Liver (tissue), 9 donors: Measurements from ENCODE around the gene TOPBP1. TPM values are rescaled to one million over a fixed set of nuclear protein-coding genes. Genes with fewer than 3 reads are reported as not detected.
"Not testable (repeated sequence)": the region's sequence is repeated elsewhere in the genome, so short reads cannot be mapped to it uniquely, and the experiment has no call there.

ENCODE experiments used
- DNase-seq: peaks from one replicate; pipeline ENCODE4 v3.0.0-alpha.2; 2017; ENCODE audit warnings: low spot score
- H3K27ac ChIP-seq, 2 donors: one replicate each; pipeline ENCODE4 v1.7.0; 2013; ENCODE audit warnings: inconsistent platforms in 2 of 2, low read length in 2 of 2, control low read depth in 1 of 2, low read depth in 1 of 2, mild to moderate bottlenecking in 1 of 2
- H3K27me3 ChIP-seq, 4 donors: one replicate each; pipeline versions ENCODE4 v1.6.1 to v1.7.0; 2013; ENCODE audit warnings: low read length in 3 of 4, inconsistent platforms in 1 of 4, mild to moderate bottlenecking in 1 of 4, moderate library complexity in 1 of 4; ENCODE audit not compliant: control insufficient read depth in 4 of 4, insufficient read depth in 4 of 4
- H3K36me3 ChIP-seq, 4 donors: one replicate each; pipeline versions ENCODE4 v1.6.1 to v1.7.0; 2013; ENCODE audit warnings: low read length in 3 of 4, mild to moderate bottlenecking in 3 of 4, low read depth in 1 of 4, moderate library complexity in 1 of 4; ENCODE audit not compliant: control insufficient read depth in 4 of 4, insufficient read depth in 3 of 4
- H3K4me1 ChIP-seq, 4 donors: one replicate each; pipeline versions ENCODE4 v1.6.1 to v1.7.0; 2013; ENCODE audit warnings: low read length in 3 of 4, mild to moderate bottlenecking in 3 of 4, moderate library complexity in 1 of 4; ENCODE audit not compliant: control insufficient read depth in 4 of 4, insufficient read depth in 4 of 4
- H3K4me3 ChIP-seq, 3 donors: one replicate each; pipeline versions ENCODE4 v1.6.1 to v1.7.0; 2013; ENCODE audit warnings: low read length in 3 of 3, control low read depth in 1 of 3, low read depth in 1 of 3, mild to moderate bottlenecking in 1 of 3
- H3K9ac ChIP-seq, 2 donors: one replicate each; pipeline ENCODE4 v1.7.0; 2013; ENCODE audit warnings: low read length in 2 of 2, mild to moderate bottlenecking in 2 of 2, moderate library complexity in 2 of 2, control low read depth in 1 of 2, low read depth in 1 of 2
- H3K9me3 ChIP-seq, 4 donors: one replicate each; pipeline versions ENCODE4 v1.6.1 to v1.7.0; 2013; ENCODE audit warnings: low read length in 3 of 4; ENCODE audit not compliant: control insufficient read depth in 4 of 4
- EGR1 ChIP-seq, 2 donors: IDR thresholded peaks; 2 replicates each; pipeline ENCODE4 v1.6.1; 2016 to 2018; ENCODE audit warnings: antibody characterized with exemption in 2 of 2, low read depth in 2 of 2
- FOXA1 ChIP-seq: IDR thresholded peaks from 2 replicates; pipeline ENCODE4 v1.6.1; 2016; ENCODE audit warnings: antibody characterized with exemption
- FOXA2 ChIP-seq: IDR thresholded peaks from 2 replicates; pipeline ENCODE4 v1.6.1; 2016; ENCODE audit warnings: antibody characterized with exemption
- GABPA ChIP-seq, 2 donors: IDR thresholded peaks in 1 of 2; conservative IDR thresholded peaks in 1 of 2; 2 replicates each; pipeline ENCODE4 v1.6.1; 2016; ENCODE audit warnings: antibody characterized with exemption in 2 of 2, mild to moderate bottlenecking in 1 of 2, moderate library complexity in 1 of 2
- HNF4A ChIP-seq, 2 donors: conservative IDR thresholded peaks; 2 replicates each; pipeline ENCODE4 v1.6.1; 2016; ENCODE audit warnings: antibody characterized with exemption in 2 of 2, mild to moderate bottlenecking in 2 of 2
- HNF4G ChIP-seq: IDR thresholded peaks from 2 replicates; pipeline ENCODE4 v1.6.1; 2016; ENCODE audit warnings: antibody characterized with exemption
- JUND ChIP-seq, 2 donors: IDR thresholded peaks; 2 replicates each; pipeline ENCODE4 v1.6.1; 2016; ENCODE audit warnings: antibody characterized with exemption in 2 of 2
- MAX ChIP-seq: IDR thresholded peaks from 2 replicates; pipeline ENCODE4 v1.6.1; 2016; ENCODE audit warnings: antibody characterized with exemption
- NR2F2 ChIP-seq: IDR thresholded peaks from 2 replicates; pipeline ENCODE4 v1.6.1; 2016; ENCODE audit warnings: antibody characterized with exemption
- RAD21 ChIP-seq, 2 donors: IDR thresholded peaks; 2 replicates each; pipeline ENCODE4 v1.6.1; 2016; ENCODE audit warnings: antibody characterized with exemption in 2 of 2, mild to moderate bottlenecking in 2 of 2
- RXRA ChIP-seq, 2 donors: IDR thresholded peaks; 2 replicates each; pipeline ENCODE4 v1.6.1; 2017 to 2018; ENCODE audit warnings: antibody characterized with exemption in 2 of 2, mild to moderate bottlenecking in 1 of 2
- SP1 ChIP-seq: IDR thresholded peaks from 2 replicates; pipeline ENCODE4 v1.6.1; 2018; ENCODE audit warnings: antibody characterized with exemption, mild to moderate bottlenecking
- TAF1 ChIP-seq: conservative IDR thresholded peaks from 2 replicates; pipeline ENCODE4 v1.6.1; 2016; ENCODE audit warnings: antibody characterized with exemption, mild to moderate bottlenecking
- YY1 ChIP-seq: IDR thresholded peaks from 2 replicates; pipeline ENCODE4 v1.6.1; 2016; ENCODE audit warnings: antibody characterized with exemption, mild to moderate bottlenecking
- WGBS: extraction: QIAGEN DNeasy Blood & Tissue Kit; methylation state at CpG from one replicate; pipeline ENCODE4 v1.1.7; 2013; 5-methylcytosine and 5-hydroxymethylcytosine counted together
- polyA plus RNA-seq, 2 donors: library from polyadenylated mRNA; stranded (reverse) in 1 of 2; unstranded in 1 of 2; fragments of 200-250 nt in 1 of 2; fragments of >200 nt in 1 of 2; fragmentation: Nextera tagmentation in 1 of 2; extraction: Ambion mirVana in 1 of 2; gene quantifications; one replicate each; pipeline versions ENCODE4 v1.2.1 to v1.2.3, GENCODE V29; 2013 to 2015
- total RNA-seq, 2 donors: library from RNA; depleted of rRNA; stranded (reverse); fragments of >200 nt; gene quantifications; one replicate each; pipeline ENCODE4 v1.2.3, GENCODE V29; 2014
- TF ChIP-seq, protein P1 (sequence below): fragments of 150-350 bp; IDR thresholded peaks from 2 replicates; pipeline ENCODE4 v1.5.1; 2017; ENCODE audit warnings: improper control_type of control experiment, low read depth, low read length; ENCODE audit not compliant: missing input control
- TF ChIP-seq, protein P2 (sequence below): IDR thresholded peaks from 2 replicates; pipeline ENCODE4 v1.6.1; 2016; ENCODE audit warnings: antibody characterized with exemption, mild to moderate bottlenecking
- TF ChIP-seq, protein P3 (sequence below): IDR thresholded peaks from 2 replicates; pipeline ENCODE4 v1.6.1; 2016; ENCODE audit warnings: antibody characterized with exemption
- TF ChIP-seq, protein P4 (sequence below): IDR thresholded peaks from 2 replicates; pipeline ENCODE4 v1.6.1; 2016; ENCODE audit warnings: antibody characterized with exemption
- donor health status: healthy.
- donor health status: healthy.
- donor health status: healthy.
- donor health status: healthy.
- donor health status: healthy.

TOPBP1 gene
- total and polyA plus RNA-seq, 4 donors: 3.3 to 22.9 (median 8.7) TPM

- no peak overlapping the region for H3K9ac ChIP-seq
- H3K27ac ChIP-seq: no peak overlapping the region
- H3K36me3 ChIP-seq: no peaks in the 10 kb centered on the region
- WGBS: 69% methylated on average over 6 of the region's 6 CpGs
- H3K4me1 ChIP-seq: peaks cover 0 to 4% (median 1%) of the 10 kb centered on the region in 4 donors
- TF ChIP-seq, protein P1, sequence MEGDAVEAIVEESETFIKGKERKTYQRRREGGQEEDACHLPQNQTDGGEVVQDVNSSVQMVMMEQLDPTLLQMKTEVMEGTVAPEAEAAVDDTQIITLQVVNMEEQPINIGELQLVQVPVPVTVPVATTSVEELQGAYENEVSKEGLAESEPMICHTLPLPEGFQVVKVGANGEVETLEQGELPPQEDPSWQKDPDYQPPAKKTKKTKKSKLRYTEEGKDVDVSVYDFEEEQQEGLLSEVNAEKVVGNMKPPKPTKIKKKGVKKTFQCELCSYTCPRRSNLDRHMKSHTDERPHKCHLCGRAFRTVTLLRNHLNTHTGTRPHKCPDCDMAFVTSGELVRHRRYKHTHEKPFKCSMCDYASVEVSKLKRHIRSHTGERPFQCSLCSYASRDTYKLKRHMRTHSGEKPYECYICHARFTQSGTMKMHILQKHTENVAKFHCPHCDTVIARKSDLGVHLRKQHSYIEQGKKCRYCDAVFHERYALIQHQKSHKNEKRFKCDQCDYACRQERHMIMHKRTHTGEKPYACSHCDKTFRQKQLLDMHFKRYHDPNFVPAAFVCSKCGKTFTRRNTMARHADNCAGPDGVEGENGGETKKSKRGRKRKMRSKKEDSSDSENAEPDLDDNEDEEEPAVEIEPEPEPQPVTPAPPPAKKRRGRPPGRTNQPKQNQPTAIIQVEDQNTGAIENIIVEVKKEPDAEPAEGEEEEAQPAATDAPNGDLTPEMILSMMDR: no peak
- TF ChIP-seq, protein P2, sequence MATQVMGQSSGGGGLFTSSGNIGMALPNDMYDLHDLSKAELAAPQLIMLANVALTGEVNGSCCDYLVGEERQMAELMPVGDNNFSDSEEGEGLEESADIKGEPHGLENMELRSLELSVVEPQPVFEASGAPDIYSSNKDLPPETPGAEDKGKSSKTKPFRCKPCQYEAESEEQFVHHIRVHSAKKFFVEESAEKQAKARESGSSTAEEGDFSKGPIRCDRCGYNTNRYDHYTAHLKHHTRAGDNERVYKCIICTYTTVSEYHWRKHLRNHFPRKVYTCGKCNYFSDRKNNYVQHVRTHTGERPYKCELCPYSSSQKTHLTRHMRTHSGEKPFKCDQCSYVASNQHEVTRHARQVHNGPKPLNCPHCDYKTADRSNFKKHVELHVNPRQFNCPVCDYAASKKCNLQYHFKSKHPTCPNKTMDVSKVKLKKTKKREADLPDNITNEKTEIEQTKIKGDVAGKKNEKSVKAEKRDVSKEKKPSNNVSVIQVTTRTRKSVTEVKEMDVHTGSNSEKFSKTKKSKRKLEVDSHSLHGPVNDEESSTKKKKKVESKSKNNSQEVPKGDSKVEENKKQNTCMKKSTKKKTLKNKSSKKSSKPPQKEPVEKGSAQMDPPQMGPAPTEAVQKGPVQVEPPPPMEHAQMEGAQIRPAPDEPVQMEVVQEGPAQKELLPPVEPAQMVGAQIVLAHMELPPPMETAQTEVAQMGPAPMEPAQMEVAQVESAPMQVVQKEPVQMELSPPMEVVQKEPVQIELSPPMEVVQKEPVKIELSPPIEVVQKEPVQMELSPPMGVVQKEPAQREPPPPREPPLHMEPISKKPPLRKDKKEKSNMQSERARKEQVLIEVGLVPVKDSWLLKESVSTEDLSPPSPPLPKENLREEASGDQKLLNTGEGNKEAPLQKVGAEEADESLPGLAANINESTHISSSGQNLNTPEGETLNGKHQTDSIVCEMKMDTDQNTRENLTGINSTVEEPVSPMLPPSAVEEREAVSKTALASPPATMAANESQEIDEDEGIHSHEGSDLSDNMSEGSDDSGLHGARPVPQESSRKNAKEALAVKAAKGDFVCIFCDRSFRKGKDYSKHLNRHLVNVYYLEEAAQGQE: no peak
- TF ChIP-seq MAX (no peak), FOXA1 (no peak), RXRA (IDR thresholded peaks at IDR 0.05) (no peak), HNF4G (no peak), JUND (IDR thresholded peaks at IDR 0.05) (no peak), NR2F2 (no peak), FOXA2 (no peak), YY1 (no peak), SP1 (no peak), EGR1 (IDR thresholded peaks at IDR 0.05; ENCODE audit: low read depth in 2 of 2) (no peak), RAD21 (IDR thresholded peaks at IDR 0.05) (no peak), GABPA (IDR thresholded peaks at IDR 0.05 in 1 of 2, conservative IDR thresholded peaks at IDR 0.05 in 1 of 2) (no peak), HNF4A (conservative IDR thresholded peaks at IDR 0.05) (no peak), TAF1 (no peak)
- TF ChIP-seq, protein P3, sequence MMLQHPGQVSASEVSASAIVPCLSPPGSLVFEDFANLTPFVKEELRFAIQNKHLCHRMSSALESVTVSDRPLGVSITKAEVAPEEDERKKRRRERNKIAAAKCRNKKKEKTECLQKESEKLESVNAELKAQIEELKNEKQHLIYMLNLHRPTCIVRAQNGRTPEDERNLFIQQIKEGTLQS: no peak
- TF ChIP-seq, protein P4, sequence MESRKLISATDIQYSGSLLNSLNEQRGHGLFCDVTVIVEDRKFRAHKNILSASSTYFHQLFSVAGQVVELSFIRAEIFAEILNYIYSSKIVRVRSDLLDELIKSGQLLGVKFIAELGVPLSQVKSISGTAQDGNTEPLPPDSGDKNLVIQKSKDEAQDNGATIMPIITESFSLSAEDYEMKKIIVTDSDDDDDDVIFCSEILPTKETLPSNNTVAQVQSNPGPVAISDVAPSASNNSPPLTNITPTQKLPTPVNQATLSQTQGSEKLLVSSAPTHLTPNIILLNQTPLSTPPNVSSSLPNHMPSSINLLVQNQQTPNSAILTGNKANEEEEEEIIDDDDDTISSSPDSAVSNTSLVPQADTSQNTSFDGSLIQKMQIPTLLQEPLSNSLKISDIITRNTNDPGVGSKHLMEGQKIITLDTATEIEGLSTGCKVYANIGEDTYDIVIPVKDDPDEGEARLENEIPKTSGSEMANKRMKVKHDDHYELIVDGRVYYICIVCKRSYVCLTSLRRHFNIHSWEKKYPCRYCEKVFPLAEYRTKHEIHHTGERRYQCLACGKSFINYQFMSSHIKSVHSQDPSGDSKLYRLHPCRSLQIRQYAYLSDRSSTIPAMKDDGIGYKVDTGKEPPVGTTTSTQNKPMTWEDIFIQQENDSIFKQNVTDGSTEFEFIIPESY: no peak
- no peaks in the 10 kb centered on the region for H3K27me3 ChIP-seq
- no peak for DNase-seq
- H3K4me3 ChIP-seq: no peak overlapping the region
- H3K9me3 ChIP-seq: no peaks in the 10 kb centered on the region
Observed at GRCh38 chr3:133691273-133692107, 29.7 kb upstream of the TOPBP1 start.

DNA sequence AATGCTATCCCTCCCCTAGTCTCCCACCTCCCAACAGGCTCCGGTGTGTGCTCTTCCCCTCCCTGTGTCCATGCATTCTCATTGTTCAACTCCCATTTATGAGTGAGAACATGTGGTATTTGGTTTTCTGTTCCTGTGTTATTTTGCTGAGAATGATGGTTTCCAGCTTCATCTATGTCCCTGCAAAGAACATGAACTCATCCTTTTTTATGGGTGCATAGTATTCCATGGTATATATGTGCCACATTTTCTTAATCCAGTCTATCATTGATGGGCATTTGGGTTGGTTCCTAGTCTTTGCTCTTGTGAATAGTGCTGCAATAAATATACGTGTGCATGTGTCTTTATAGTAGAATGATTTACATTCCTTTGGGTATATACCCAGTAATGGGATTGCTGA, 16.3 kb upstream of the TOPBP1 start:
- WGBS: 98% methylated on average over 2 of the region's 2 CpGs
- H3K27me3 ChIP-seq, H3K9ac ChIP-seq, H3K36me3 ChIP-seq, DNase-seq, H3K27ac ChIP-seq, H3K4me3 ChIP-seq, H3K9me3 ChIP-seq: not testable (repeated sequence)
- H3K4me1 ChIP-seq: peaks cover 7 to 41% (median 32%) of the 10 kb centered on the region in 4 donors
